ENCODE measurements around the gene PPARA. TPM values are rescaled to one million over a fixed set of nuclear protein-coding genes. Genes with fewer than 3 reads are reported as not detected.

The PPARA gene
- total and polyA plus RNA-seq, 2 of the 4 experiments (the other 2 are of a cell fraction): 3.1 to 7.0 TPM

DNA sequence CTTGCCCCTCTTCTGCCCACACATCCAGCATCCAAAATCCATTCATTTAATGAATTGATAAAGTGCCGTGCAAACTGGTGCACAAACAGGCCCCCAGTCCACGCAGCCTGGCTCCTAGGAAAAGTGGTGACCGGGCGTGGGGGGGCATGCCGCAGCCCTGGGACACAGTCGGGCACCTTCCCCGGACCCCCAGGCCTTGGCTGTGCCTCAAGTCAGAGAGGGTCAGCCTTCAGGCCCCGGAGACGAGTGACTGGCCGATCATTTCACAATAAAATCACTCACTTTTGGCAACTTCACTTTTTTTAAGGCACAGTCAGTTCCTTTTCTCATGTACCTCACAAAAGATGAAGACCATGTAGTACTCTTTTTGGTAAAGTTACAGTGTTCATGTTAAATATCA is 91.8 kb downstream of the PPARA start:
- no peak overlapping the region for H3K14ac ChIP-seq (replicated peaks; ENCODE audit: low read depth, low read length)

More for the DNA sequence above, 91.8 kb downstream of the PPARA start:
- Histone ChIP-seq H2AK9ac (replicated peaks; ENCODE audit: low read depth, low read length, poor library complexity) (no peak overlapping the region), H2BK15ac (ENCODE audit: low read depth, low read length) (no peak overlapping the region), H3K9me1 (ENCODE audit: insufficient read depth, low read length) (peaks cover 15% of the 10 kb centered on the region), H3K4me3 (ENCODE audit: insufficient read depth, low read depth, low read length) (no peak overlapping the region), H3K27ac (ENCODE audit: insufficient read depth, low read length) (no peak overlapping the region), H2AK5ac (ENCODE audit: low read depth, low read length) (no peak overlapping the region), H2AFZ (replicated peaks; ENCODE audit: low read length, poor library complexity) (no peak overlapping the region), H4K91ac (ENCODE audit: insufficient read depth, low read depth, low read length) (no peak overlapping the region), H2BK20ac (ENCODE audit: low read depth, low read length) (no peak overlapping the region), H3K27me3 (ENCODE audit: control insufficient read depth, insufficient read depth, low read length) (no peaks in the 10 kb centered on the region), H2BK120ac (ENCODE audit: low read depth, low read length) (no peak overlapping the region), H3K9ac (ENCODE audit: low read depth, low read length) (no peak overlapping the region), H3K4me1 (ENCODE audit: control insufficient read depth, insufficient read depth, low read length) (peaks cover 4% of the 10 kb centered on the region), H3K79me1 (ENCODE audit: low read depth in 1 of 2, low read length in 2 of 2) (peaks cover 0 to 18% of the 10 kb centered on the region in 2 experiments; a peak in 3 of 4 replicates), H3K9me3 (ENCODE audit: control insufficient read depth, insufficient read depth, low read length) (no peaks in the 10 kb centered on the region), H4K5ac (ENCODE audit: low read depth, low read length) (no peak overlapping the region), H3K4me2 (ENCODE audit: low read depth, low read length) (no peak overlapping the region), H4K8ac (ENCODE audit: low read depth in 2 of 2, low read length in 2 of 2) (no peak overlapping the region), H3K4ac (ENCODE audit: low read depth, low read length) (no peak overlapping the region), H4K20me1 (ENCODE audit: insufficient read depth, low read length) (no peaks in the 10 kb centered on the region; the same call in none of the 2 replicates), H2BK5ac (ENCODE audit: low read depth, low read length, poor library complexity, severe bottlenecking) (no peak overlapping the region), H3K18ac (ENCODE audit: low read depth, low read length) (no peak overlapping the region), H3K36me3 (ENCODE audit: control insufficient read depth, insufficient read depth, low read length) (peaks cover 26% of the 10 kb centered on the region), H3K23ac (ENCODE audit: low read depth, low read length) (no peak overlapping the region), H3K56ac (ENCODE audit: extremely low read depth, insufficient read depth, low read length) (no peak overlapping the region)
- no peak for TF ChIP-seq SMC3 (IDR thresholded peaks at IDR 0.05; ENCODE audit: low read depth, low read length)
- TF ChIP-seq, protein P1, sequence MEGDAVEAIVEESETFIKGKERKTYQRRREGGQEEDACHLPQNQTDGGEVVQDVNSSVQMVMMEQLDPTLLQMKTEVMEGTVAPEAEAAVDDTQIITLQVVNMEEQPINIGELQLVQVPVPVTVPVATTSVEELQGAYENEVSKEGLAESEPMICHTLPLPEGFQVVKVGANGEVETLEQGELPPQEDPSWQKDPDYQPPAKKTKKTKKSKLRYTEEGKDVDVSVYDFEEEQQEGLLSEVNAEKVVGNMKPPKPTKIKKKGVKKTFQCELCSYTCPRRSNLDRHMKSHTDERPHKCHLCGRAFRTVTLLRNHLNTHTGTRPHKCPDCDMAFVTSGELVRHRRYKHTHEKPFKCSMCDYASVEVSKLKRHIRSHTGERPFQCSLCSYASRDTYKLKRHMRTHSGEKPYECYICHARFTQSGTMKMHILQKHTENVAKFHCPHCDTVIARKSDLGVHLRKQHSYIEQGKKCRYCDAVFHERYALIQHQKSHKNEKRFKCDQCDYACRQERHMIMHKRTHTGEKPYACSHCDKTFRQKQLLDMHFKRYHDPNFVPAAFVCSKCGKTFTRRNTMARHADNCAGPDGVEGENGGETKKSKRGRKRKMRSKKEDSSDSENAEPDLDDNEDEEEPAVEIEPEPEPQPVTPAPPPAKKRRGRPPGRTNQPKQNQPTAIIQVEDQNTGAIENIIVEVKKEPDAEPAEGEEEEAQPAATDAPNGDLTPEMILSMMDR (conservative IDR thresholded peaks at IDR 0.05; ENCODE audit: low read depth, low read length): no peak
- no peak for TF ChIP-seq BHLHE40 (IDR thresholded peaks at IDR 0.05; ENCODE audit: low read depth, low read length)
- no peak for TF ChIP-seq CEBPB (IDR thresholded peaks at IDR 0.05; ENCODE audit: low read depth, low read length)
- TF ChIP-seq CHD1 (IDR thresholded peaks at IDR 0.05; ENCODE audit: low read depth, low read length): no peak
- no peak for TF ChIP-seq RFX5 (IDR thresholded peaks at IDR 0.05; ENCODE audit: low read depth, low read length)
- no peak for TF ChIP-seq MAFK (IDR thresholded peaks at IDR 0.05; ENCODE audit: low read depth, low read length)
- no peak for TF ChIP-seq POLR2A (IDR thresholded peaks at IDR 0.05; ENCODE audit: low read depth, low read length)
- no peak for TF ChIP-seq MAZ (IDR thresholded peaks at IDR 0.05; ENCODE audit: borderline replicate concordance, low read depth, low read length)
- no peak for TF ChIP-seq RAD21 (IDR thresholded peaks at IDR 0.05; ENCODE audit: low read length)
- TF ChIP-seq RCOR1 (IDR thresholded peaks at IDR 0.05; ENCODE audit: insufficient replicate concordance, low read length): no peak
- TF ChIP-seq FOS (IDR thresholded peaks at IDR 0.05; ENCODE audit: low read depth, low read length): no peak
- TF ChIP-seq, protein P2, sequence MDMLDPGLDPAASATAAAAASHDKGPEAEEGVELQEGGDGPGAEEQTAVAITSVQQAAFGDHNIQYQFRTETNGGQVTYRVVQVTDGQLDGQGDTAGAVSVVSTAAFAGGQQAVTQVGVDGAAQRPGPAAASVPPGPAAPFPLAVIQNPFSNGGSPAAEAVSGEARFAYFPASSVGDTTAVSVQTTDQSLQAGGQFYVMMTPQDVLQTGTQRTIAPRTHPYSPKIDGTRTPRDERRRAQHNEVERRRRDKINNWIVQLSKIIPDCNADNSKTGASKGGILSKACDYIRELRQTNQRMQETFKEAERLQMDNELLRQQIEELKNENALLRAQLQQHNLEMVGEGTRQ (IDR thresholded peaks at IDR 0.05; ENCODE audit: low read depth, low read length): no peak
- no peak for TF ChIP-seq MXI1 (IDR thresholded peaks at IDR 0.05; ENCODE audit: borderline replicate concordance, low read depth, low read length)
- TF ChIP-seq, protein P3, sequence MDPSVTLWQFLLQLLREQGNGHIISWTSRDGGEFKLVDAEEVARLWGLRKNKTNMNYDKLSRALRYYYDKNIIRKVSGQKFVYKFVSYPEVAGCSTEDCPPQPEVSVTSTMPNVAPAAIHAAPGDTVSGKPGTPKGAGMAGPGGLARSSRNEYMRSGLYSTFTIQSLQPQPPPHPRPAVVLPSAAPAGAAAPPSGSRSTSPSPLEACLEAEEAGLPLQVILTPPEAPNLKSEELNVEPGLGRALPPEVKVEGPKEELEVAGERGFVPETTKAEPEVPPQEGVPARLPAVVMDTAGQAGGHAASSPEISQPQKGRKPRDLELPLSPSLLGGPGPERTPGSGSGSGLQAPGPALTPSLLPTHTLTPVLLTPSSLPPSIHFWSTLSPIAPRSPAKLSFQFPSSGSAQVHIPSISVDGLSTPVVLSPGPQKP (IDR thresholded peaks at IDR 0.05; ENCODE audit: borderline replicate concordance, low read depth, low read length): no peak
- TF ChIP-seq NFE2L2 (IDR thresholded peaks at IDR 0.05; ENCODE audit: low read depth, low read length): no peak
- in situ Hi-C loops (cut with MboI; ENCODE audit: low sequenced_read_pairs) (no loop called here), dilution Hi-C loops (cut with HindIII; ENCODE audit: low sequenced_read_pairs, unreplicated experiment) (no loop called here), intact Hi-C loops (cut with micrococcal nuclease) (no loop called here)
- DNase-seq: no peak
- CTCF ChIA-PET: no interaction called here
- no peak for ATAC-seq (ENCODE audit: low read depth)
- POLR2A ChIA-PET (ENCODE audit: unreplicated experiment): no interaction called here
- WGBS, 2 experiments (ENCODE audit: extremely low coverage in 2 of 2, insufficient read length in 1 of 2): 96% methylated on average over 5 of the region's 10 CpGs; no CpG with 5 or more reads in 1 of the 2 experiments
- BruUV-seq (replicated peaks): no TSS peak

All from IMR-90 (cell line).